Uterus (tissue), 2 donors: ENCODE results near the gene CIAO2B.

ENCODE experiments used
- POLR2A ChIP-seq, 2 donors: fragments of 450-650 bp; IDR thresholded peaks; one replicate each; pipeline ENCODE4 v1.6.1; 2016; ENCODE audit warnings: antibody characterized with exemption in 2 of 2, mild to moderate bottlenecking in 1 of 2, moderate library complexity in 1 of 2
- TF ChIP-seq, protein P1 (sequence below), 4 experiments: fragments of 200-600 bp in 2 of 4; fragments of 450-650 bp in 2 of 4; sonication (generic) in 2 of 4; IDR thresholded peaks; one replicate each; pipeline ENCODE4 v1.5.1; 2016 to 2019; ENCODE audit warnings: antibody characterized with exemption in 4 of 4, mild to moderate bottlenecking in 2 of 4, moderate library complexity in 1 of 4

- TF ChIP-seq, protein P1, sequence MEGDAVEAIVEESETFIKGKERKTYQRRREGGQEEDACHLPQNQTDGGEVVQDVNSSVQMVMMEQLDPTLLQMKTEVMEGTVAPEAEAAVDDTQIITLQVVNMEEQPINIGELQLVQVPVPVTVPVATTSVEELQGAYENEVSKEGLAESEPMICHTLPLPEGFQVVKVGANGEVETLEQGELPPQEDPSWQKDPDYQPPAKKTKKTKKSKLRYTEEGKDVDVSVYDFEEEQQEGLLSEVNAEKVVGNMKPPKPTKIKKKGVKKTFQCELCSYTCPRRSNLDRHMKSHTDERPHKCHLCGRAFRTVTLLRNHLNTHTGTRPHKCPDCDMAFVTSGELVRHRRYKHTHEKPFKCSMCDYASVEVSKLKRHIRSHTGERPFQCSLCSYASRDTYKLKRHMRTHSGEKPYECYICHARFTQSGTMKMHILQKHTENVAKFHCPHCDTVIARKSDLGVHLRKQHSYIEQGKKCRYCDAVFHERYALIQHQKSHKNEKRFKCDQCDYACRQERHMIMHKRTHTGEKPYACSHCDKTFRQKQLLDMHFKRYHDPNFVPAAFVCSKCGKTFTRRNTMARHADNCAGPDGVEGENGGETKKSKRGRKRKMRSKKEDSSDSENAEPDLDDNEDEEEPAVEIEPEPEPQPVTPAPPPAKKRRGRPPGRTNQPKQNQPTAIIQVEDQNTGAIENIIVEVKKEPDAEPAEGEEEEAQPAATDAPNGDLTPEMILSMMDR (IDR thresholded peaks at IDR 0.05), result no peak
- TF ChIP-seq POLR2A (IDR thresholded peaks at IDR 0.05), result no peak
Observed at GRCh38 chr16:66920924-66921680, 13.1 kb downstream of the CIAO2B start.
